SK-N-SH (cell line): ENCODE results near the gene HELT. TPM values are rescaled to one million over a fixed set of nuclear protein-coding genes. Genes with fewer than 3 reads are reported as not detected.

Experiments
- CTCF ChIA-PET: fragments of 300-600, 350-600 bp; formaldehyde crosslinking; extraction: SDS; loops from one replicate; lab custom pipeline; 2021; lab: Yijun Ruan, JAX
- POLR2A ChIA-PET: fragments of 350-600 bp; sonication (Branson Sonifier 250); formaldehyde crosslinking; extraction: SDS; loops from one replicate; lab custom pipeline; 2020; ENCODE audit warnings: antibody characterized with exemption, inconsistent platforms; lab: Yijun Ruan, JAX
- DNase-seq: peaks from one replicate; pipeline ENCODE4 v3.0.0; 2012
- H2AFZ ChIP-seq: fragments of 200-600 bp; sonication (generic); 2 replicates; pipeline ENCODE4 v1.8.1; 2016; ENCODE audit warnings: antibody characterized with exemption, mild to moderate bottlenecking, low read depth
- H3F3A ChIP-seq: fragments of 200-600 bp; sonication (generic); replicated peaks from 2 replicates; pipeline ENCODE3; 2016; ENCODE audit warnings: antibody characterized with exemption, mild to moderate bottlenecking; ENCODE audit not compliant: insufficient read depth
- H3K27ac ChIP-seq, 2 experiments: fragments of 200-500 bp in 1 of 2; fragments of 200-600 bp in 1 of 2; sonication (Bioruptor generic) in 1 of 2; sonication (generic), shearing (Covaris generic) in 1 of 2; 2 replicates each; pipeline versions ENCODE4 v1.5.1 to v1.6.1; 2014 to 2016; ENCODE audit warnings: low read depth in 2 of 2, inconsistent platforms in 1 of 2, low read length in 1 of 2, mild to moderate bottlenecking in 1 of 2, mixed read lengths in 1 of 2
- H3K27me3 ChIP-seq: fragments of 200-600 bp; sonication (generic), shearing (Covaris generic); 2 replicates; pipeline ENCODE4 v1.6.1; 2016; ENCODE audit warnings: mixed run types; ENCODE audit not compliant: insufficient read depth
- H3K36me3 ChIP-seq, 2 experiments: fragments of 200-500 bp in 1 of 2; fragments of 200-600 bp in 1 of 2; sonication (Bioruptor generic) in 1 of 2; sonication (generic) in 1 of 2; replicated peaks in 1 of 2; 2 replicates each; pipeline versions ENCODE3 to v1.5.1; 2014 to 2016; ENCODE audit warnings: low read length in 1 of 2, mild to moderate bottlenecking in 1 of 2; ENCODE audit not compliant: insufficient read depth in 2 of 2, control insufficient read depth in 1 of 2
- H3K4me1 ChIP-seq, 2 experiments: fragments of 200-500 bp in 1 of 2; fragments of 200-600 bp in 1 of 2; sonication (Bioruptor generic) in 1 of 2; sonication (generic), shearing (Covaris generic) in 1 of 2; 2 replicates each; pipeline versions ENCODE4 v1.5.1 to v1.6.1; 2014 to 2016; ENCODE audit warnings: low read depth in 1 of 2, low read length in 1 of 2, mixed run types in 1 of 2; ENCODE audit not compliant: insufficient read depth in 2 of 2, control insufficient read depth in 1 of 2
- H3K4me2 ChIP-seq: fragments of 200-600 bp; sonication (generic), shearing (Covaris generic); 2 replicates; pipeline ENCODE4 v1.6.1; 2017; ENCODE audit warnings: mixed run types
- H3K4me3 ChIP-seq, 2 experiments: fragments of 200-500 bp in 1 of 2; fragments of 200-600 bp in 1 of 2; sonication (Bioruptor generic) in 1 of 2; sonication (generic), shearing (Covaris generic) in 1 of 2; 2 replicates each; pipeline versions ENCODE4 v1.5.1 to v1.8.1; 2014 to 2016; ENCODE audit warnings: low read depth in 2 of 2, inconsistent platforms in 1 of 2, low read length in 1 of 2, mild to moderate bottlenecking in 1 of 2, mixed read lengths in 1 of 2, moderate library complexity in 1 of 2
- H3K79me2 ChIP-seq: fragments of 200-600 bp; sonication (generic); 2 replicates; pipeline ENCODE4 v1.8.1; 2017; ENCODE audit warnings: mild to moderate bottlenecking; ENCODE audit not compliant: insufficient read depth
- H3K9ac ChIP-seq: fragments of 200-600 bp; sonication (generic); 2 replicates; pipeline ENCODE4 v1.6.1; 2017; ENCODE audit warnings: mixed run types
- H3K9me2 ChIP-seq: fragments of 200-600 bp; sonication (generic); 2 replicates; pipeline ENCODE4 v1.6.1; 2017; ENCODE audit warnings: mixed run types
- H3K9me3 ChIP-seq: fragments of 200-600 bp; sonication (generic); 2 replicates; pipeline ENCODE4 v1.6.1; 2017; ENCODE audit warnings: mixed run types, mild to moderate bottlenecking, moderate library complexity
- H4K20me1 ChIP-seq: fragments of 200-600 bp; sonication (generic); 2 replicates; pipeline ENCODE4 v1.6.1; 2017; ENCODE audit warnings: mild to moderate bottlenecking, mixed run types; ENCODE audit not compliant: insufficient read depth
- CHD2 ChIP-seq: fragments of 150-350 bp; IDR thresholded peaks from 2 replicates; pipeline ENCODE4 v1.6.1; 2018; ENCODE audit warnings: low read length; ENCODE audit not compliant: partially characterized antibody
- CTCF ChIP-seq: fragments of 200-600 bp; sonication (generic); IDR thresholded peaks from 2 replicates; pipeline ENCODE4 v1.6.1; 2017; ENCODE audit warnings: antibody characterized with exemption, mild to moderate bottlenecking, moderate library complexity
- FOXJ3 ChIP-seq: sonication (generic); formaldehyde crosslinking; IDR thresholded peaks from 2 replicates; pipeline ENCODE4 v1.5.1; 2020; ENCODE audit warnings: mild to moderate bottlenecking, missing genetic modification reagents
- FOXM1 ChIP-seq: IDR thresholded peaks from 2 replicates; pipeline ENCODE4 v1.4.0; 2012; ENCODE audit warnings: low read depth, mild to moderate bottlenecking
- GABPA ChIP-seq: IDR thresholded peaks from 2 replicates; pipeline ENCODE4 v1.4.0; 2012; ENCODE audit warnings: low read depth, mild to moderate bottlenecking
- MAX ChIP-seq: IDR thresholded peaks from 2 replicates; pipeline ENCODE4 v1.4.0; 2012; ENCODE audit warnings: low read depth
- MEF2A ChIP-seq: IDR thresholded peaks from 2 replicates; pipeline ENCODE4 v1.4.0; 2012; ENCODE audit warnings: low read depth, borderline replicate concordance
- MXI1 ChIP-seq: IDR thresholded peaks from 2 replicates; pipeline ENCODE4 v1.6.1; 2012; ENCODE audit warnings: mild to moderate bottlenecking, low read depth, low read length, improper control_type of control experiment
- NFIC ChIP-seq: IDR thresholded peaks from 2 replicates; pipeline ENCODE4 v1.4.0; 2012; ENCODE audit warnings: borderline replicate concordance
- NRF1 ChIP-seq: IDR thresholded peaks from 2 replicates; pipeline ENCODE4 v1.6.1; 2012; ENCODE audit warnings: low read depth, mild to moderate bottlenecking, low read length
- PBX3 ChIP-seq: IDR thresholded peaks from 2 replicates; pipeline ENCODE4; 2012
- POLR2AphosphoS5 ChIP-seq: IDR thresholded peaks from 2 replicates; pipeline ENCODE4 v1.6.1; 2012; ENCODE audit warnings: low read depth, low read length
- RAD21 ChIP-seq: IDR thresholded peaks from 2 replicates; pipeline ENCODE4 v1.6.1; 2012; ENCODE audit warnings: mild to moderate bottlenecking, low read length
- TAF1 ChIP-seq: IDR thresholded peaks from 2 replicates; pipeline ENCODE4 v1.6.1; 2012; ENCODE audit warnings: low read depth, mild to moderate bottlenecking, low read length, moderate library complexity, borderline replicate concordance
- USF1 ChIP-seq: IDR thresholded peaks from 2 replicates; pipeline ENCODE4 v1.4.0; 2012; ENCODE audit warnings: low read depth, borderline replicate concordance
- ZBTB33 ChIP-seq: IDR thresholded peaks from 2 replicates; pipeline ENCODE4 v1.4.0; 2012; ENCODE audit warnings: low read depth, borderline replicate concordance
- WGBS: methylation state at CpG from one replicate; pipeline ENCODE4 v1.1.6; 2017; ENCODE audit warnings: low lambda C conversion rate; 5-methylcytosine and 5-hydroxymethylcytosine counted together
- polyA plus RNA-seq, 3 experiments: library from polyadenylated mRNA; depleted of rRNA; stranded (reverse); fragments of >200 nt; gene quantifications; 2 replicates each; pipeline ENCODE4 v1.2.3, GENCODE V29; 2012

Gene HELT
- polyA plus RNA-seq, 1 of the 3 experiments (the other 2 are of a cell fraction) = not detected

- POLR2A ChIA-PET = no interaction called here
- CTCF ChIA-PET = interaction anchor here (1.0 to 3.5 kb wide), 10 partner anchors 9 to 284 kb away, joined by 3 to 19 read pairs (median 4); partner anchors contain the start of gene SLC25A4
- DNase-seq = no peak
Measured at GRCh38 chr4:185023471-185023870, 5.2 kb downstream of the HELT start.

GRCh38 chr4:185028625-185029024 is 10.3 kb downstream of the HELT start:
- no peaks in the 10 kb centered on the region for H3K79me2 ChIP-seq
- H3K27me3 ChIP-seq = peaks cover 17% of the 10 kb centered on the region; the same call in 1 of the 2 replicates
- no peaks in the 10 kb centered on the region for H3K9me2 ChIP-seq
- POLR2A ChIA-PET = no interaction called here
- no peaks in the 10 kb centered on the region for H3K9me3 ChIP-seq
- no peaks in the 10 kb centered on the region for H3K4me1 ChIP-seq
- H3K4me3 ChIP-seq = no peak overlapping the region
- no peak overlapping the region for H3K9ac ChIP-seq
- no peak overlapping the region for H3K4me2 ChIP-seq
- no peaks in the 10 kb centered on the region for H3K36me3 ChIP-seq
- no peaks in the 10 kb centered on the region for H3F3A ChIP-seq
- no peak overlapping the region for H3K27ac ChIP-seq
- DNase-seq = no peak
- H4K20me1 ChIP-seq = no peaks in the 10 kb centered on the region
- no peak overlapping the region for H2AFZ ChIP-seq
- CTCF ChIA-PET = interaction anchor here (2.3 kb wide), 1 partner anchor 10 kb away, joined by 9 read pairs; no protein-coding TSS in a partner anchor
- 77% methylated on average over 8 of the region's 8 CpGs for WGBS
- no peak for TF ChIP-seq FOXJ3
- no peak for TF ChIP-seq CTCF
- no peak for TF ChIP-seq POLR2AphosphoS5
- TF ChIP-seq CHD2 = no peak
- TF ChIP-seq MAX = no peak
- TF ChIP-seq ZBTB33 = no peak
- TF ChIP-seq TAF1 = no peak
- TF ChIP-seq NFIC = no peak

More at GRCh38 chr4:185023471-185023870, 5.2 kb downstream of the HELT start:
- Histone ChIP-seq H3K79me2 (no peaks in the 10 kb centered on the region), H3F3A (no peaks in the 10 kb centered on the region), H3K4me1 (no peaks in the 10 kb centered on the region), H3K4me2 (no peak overlapping the region), H3K9me3 (no peaks in the 10 kb centered on the region), H3K4me3 (no peak overlapping the region), H4K20me1 (no peaks in the 10 kb centered on the region), H3K27me3 (peaks cover 40% of the 10 kb centered on the region), H3K36me3 (no peaks in the 10 kb centered on the region)
- 44% methylated on average over 6 of the region's 9 CpGs for WGBS
- TF ChIP-seq CTCF = no peak
- TF ChIP-seq RAD21 = no peak
- TF ChIP-seq GABPA = no peak
- no peak for TF ChIP-seq USF1
- TF ChIP-seq NRF1 = no peak
- TF ChIP-seq CHD2 = no peak
- no peak for TF ChIP-seq PBX3
- TF ChIP-seq MXI1 = no peak
- TF ChIP-seq MEF2A = no peak
- TF ChIP-seq FOXM1 = no peak
- TF ChIP-seq, all 33 proteins: peak for 0
- Histone ChIP-seq H2AFZ (no peak overlapping the region), H3K27ac (no peak overlapping the region), H3K9me2 (no peaks in the 10 kb centered on the region), H3K9ac (no peak overlapping the region)
